Esophagus muscularis mucosa (tissue), 4 donors: ENCODE results near the gene AGBL1. TPM values are rescaled to one million over a fixed set of nuclear protein-coding genes. Genes with fewer than 3 reads are reported as not detected.

Experiments
- DNase-seq: peaks from one replicate; pipeline ENCODE4 v3.0.0-alpha.2; 2017; ENCODE audit errors: extremely low spot score
- H3K27ac ChIP-seq, 4 donors: fragments of 200-600 bp; sonication (generic); replicated peaks in 1 of 4; 1 replicate in 3 of 4; 2 replicates in 1 of 4; pipeline ENCODE4 v1.5.1; 2016 to 2019; ENCODE audit warnings: mild to moderate bottlenecking in 1 of 4
- H3K27me3 ChIP-seq, 4 donors: fragments of 200-600 bp; sonication (generic); one replicate each; pipeline versions ENCODE4 v1.5.1 to v1.6.0; 2016 to 2019
- H3K36me3 ChIP-seq, 4 donors: fragments of 200-600 bp; sonication (generic); one replicate each; pipeline ENCODE4 v1.5.1; 2016 to 2019
- H3K4me1 ChIP-seq, 4 donors: fragments of 200-600 bp; sonication (generic); one replicate each; pipeline ENCODE4 v1.5.1; 2016 to 2019
- H3K4me3 ChIP-seq, 4 donors: fragments of 200-600 bp; sonication (generic); 1 replicate in 2 of 4; 2 replicates in 2 of 4; pipeline ENCODE4 v1.5.1; 2016 to 2019; ENCODE audit warnings: mild to moderate bottlenecking in 4 of 4, moderate library complexity in 1 of 4
- H3K9me3 ChIP-seq, 4 donors: fragments of 200-600 bp; sonication (generic); 1 replicate in 3 of 4; 2 replicates in 1 of 4; pipeline ENCODE4 v1.5.1; 2016 to 2019
- EP300 ChIP-seq: sonication (generic); formaldehyde crosslinking; IDR thresholded peaks from one replicate; pipeline ENCODE4 v1.6.1; 2017; ENCODE audit warnings: antibody characterized with exemption
- POLR2A ChIP-seq: fragments of 450-650 bp; IDR thresholded peaks from one replicate; pipeline ENCODE4 v1.6.1; 2017; ENCODE audit warnings: antibody characterized with exemption, moderate library complexity, mild to moderate bottlenecking, low read depth
- POLR2AphosphoS5 ChIP-seq, 2 donors: sonication (generic); formaldehyde crosslinking; IDR thresholded peaks; one replicate each; pipeline ENCODE4 v1.6.1; 2017; ENCODE audit warnings: antibody characterized with exemption in 2 of 2
- WGBS: methylation state at CpG from one replicate; pipeline ENCODE4 v1.1.5; 2018; 5-methylcytosine and 5-hydroxymethylcytosine counted together
- intact Hi-C: fragments of 100-400 bp; cut with DNase I; formaldehyde crosslinking; loops from one replicate; pipeline ENCODE4 v1.15.1; 2023
- total RNA-seq, 4 donors: library from RNA; depleted of rRNA; stranded (reverse); fragments of >200 nt; gene quantifications; one replicate each; pipeline versions ENCODE4 v1.1.0 to v1.2.1, GENCODE V29; 2016
- TF ChIP-seq, protein P1 (sequence below), 3 experiments: fragments of 200-600 bp in 2 of 3; fragments of 450-650 bp in 1 of 3; sonication (generic) in 2 of 3; IDR thresholded peaks; one replicate each; pipeline ENCODE4 v1.5.1; 2017 to 2019; ENCODE audit warnings: antibody characterized with exemption in 3 of 3, mild to moderate bottlenecking in 2 of 3, moderate library complexity in 1 of 3

The AGBL1 gene
- total RNA-seq, 4 donors from 2014 or later, result 0.06 TPM; not detected in 3

DNA sequence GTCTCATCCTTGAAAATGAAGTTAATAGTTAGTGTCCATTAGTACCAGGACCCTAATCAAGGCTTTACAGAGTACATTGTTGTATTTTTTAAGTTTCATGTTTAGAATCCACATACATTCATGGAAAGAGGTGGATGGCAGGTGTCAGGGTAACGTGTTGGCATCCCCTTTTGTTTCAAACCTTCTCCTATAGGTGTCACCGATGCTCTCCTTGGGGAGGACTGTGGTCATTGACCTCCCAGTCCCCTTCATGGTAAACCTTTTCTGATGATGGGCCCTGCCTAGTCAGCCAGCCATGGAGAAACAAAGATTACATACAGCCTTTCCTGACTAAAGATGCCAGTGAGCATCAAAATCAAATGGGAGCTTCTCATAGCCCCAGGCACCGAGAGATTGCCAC, 574.8 kb downstream of the AGBL1 start:
- Histone ChIP-seq H3K4me3 (no peak overlapping the region), H3K9me3 (no peaks in the 10 kb centered on the region), H3K4me1 (no peaks in the 10 kb centered on the region), H3K27me3 (no peaks in the 10 kb centered on the region), H3K36me3 (no peaks in the 10 kb centered on the region), H3K27ac (no peak overlapping the region)
- WGBS, result 69% methylated on average over 3 of the region's 3 CpGs
- TF ChIP-seq EP300 (no peak), POLR2A (no peak), POLR2AphosphoS5 (IDR thresholded peaks at IDR 0.05) (no peak)
- TF ChIP-seq, protein P1, sequence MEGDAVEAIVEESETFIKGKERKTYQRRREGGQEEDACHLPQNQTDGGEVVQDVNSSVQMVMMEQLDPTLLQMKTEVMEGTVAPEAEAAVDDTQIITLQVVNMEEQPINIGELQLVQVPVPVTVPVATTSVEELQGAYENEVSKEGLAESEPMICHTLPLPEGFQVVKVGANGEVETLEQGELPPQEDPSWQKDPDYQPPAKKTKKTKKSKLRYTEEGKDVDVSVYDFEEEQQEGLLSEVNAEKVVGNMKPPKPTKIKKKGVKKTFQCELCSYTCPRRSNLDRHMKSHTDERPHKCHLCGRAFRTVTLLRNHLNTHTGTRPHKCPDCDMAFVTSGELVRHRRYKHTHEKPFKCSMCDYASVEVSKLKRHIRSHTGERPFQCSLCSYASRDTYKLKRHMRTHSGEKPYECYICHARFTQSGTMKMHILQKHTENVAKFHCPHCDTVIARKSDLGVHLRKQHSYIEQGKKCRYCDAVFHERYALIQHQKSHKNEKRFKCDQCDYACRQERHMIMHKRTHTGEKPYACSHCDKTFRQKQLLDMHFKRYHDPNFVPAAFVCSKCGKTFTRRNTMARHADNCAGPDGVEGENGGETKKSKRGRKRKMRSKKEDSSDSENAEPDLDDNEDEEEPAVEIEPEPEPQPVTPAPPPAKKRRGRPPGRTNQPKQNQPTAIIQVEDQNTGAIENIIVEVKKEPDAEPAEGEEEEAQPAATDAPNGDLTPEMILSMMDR (IDR thresholded peaks at IDR 0.05), result no peak
- intact Hi-C loops, result no loop called here
- DNase-seq, result no peak

DNA sequence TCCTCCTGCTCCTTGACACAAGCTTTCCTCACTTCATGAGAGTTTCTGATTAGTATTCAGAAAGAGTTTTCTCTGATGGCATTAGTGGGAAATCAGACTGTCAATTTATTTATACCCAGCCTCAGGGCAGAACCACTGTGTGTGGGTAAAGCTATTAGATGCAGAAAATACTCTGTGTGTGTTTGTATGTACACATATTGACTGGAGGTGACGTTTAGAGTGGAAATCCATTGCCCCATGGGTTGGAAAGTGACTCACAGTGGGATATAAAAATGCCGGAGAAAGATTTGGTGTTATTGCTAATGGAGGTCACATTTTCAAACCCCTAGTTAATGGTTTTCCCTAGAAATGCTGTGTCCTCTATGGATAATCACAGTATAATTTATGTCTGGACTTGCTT, 577.6 kb downstream of the AGBL1 start:
- Histone ChIP-seq H3K27me3 (no peaks in the 10 kb centered on the region), H3K27ac (no peak overlapping the region), H3K9me3 (no peaks in the 10 kb centered on the region), H3K4me3 (no peak overlapping the region), H3K4me1 (no peaks in the 10 kb centered on the region), H3K36me3 (no peaks in the 10 kb centered on the region)
- WGBS, result 85% methylated on average over 2 of the region's 2 CpGs
- no peak for TF ChIP-seq EP300
- TF ChIP-seq, protein P1 (IDR thresholded peaks at IDR 0.05), result no peak
- TF ChIP-seq POLR2A, result no peak
- no peak for TF ChIP-seq POLR2AphosphoS5 (IDR thresholded peaks at IDR 0.05)
- DNase-seq, result no peak
- intact Hi-C loops, result no loop called here

DNA sequence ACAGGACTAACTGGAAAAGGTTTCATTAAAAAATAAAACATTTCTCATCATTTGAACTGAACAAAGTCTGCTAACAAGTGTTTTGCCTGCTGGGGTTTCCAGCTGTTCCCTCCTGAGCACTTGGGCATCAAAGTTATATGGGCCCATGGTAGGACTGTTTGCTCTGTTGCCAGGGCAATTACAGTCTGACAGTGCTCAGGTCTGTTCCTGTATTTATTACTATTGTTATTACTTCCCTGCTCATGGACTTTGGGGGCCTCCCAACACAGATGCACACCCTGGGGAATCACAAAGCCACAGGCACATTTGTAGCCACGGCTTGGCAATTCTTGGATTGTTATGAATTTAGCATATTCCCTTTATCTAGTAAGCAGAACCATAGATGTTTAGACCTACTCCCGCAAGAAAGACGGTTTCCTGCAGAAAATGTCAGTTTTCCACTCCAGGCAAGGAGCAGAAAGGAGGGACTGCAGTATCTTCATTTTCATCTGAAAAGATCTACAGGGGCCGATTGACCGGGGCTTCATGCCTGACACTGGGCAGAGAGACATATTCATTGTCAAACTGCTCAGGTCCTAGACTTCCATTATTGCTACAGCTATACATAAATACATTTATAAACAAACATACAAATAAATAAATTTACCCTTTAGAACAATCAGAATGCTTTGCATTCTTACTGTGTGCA, 580.2 kb downstream of the AGBL1 start:
- no peaks in the 10 kb centered on the region for H3K27me3 ChIP-seq
- no peak for TF ChIP-seq EP300
- TF ChIP-seq, protein P1 (IDR thresholded peaks at IDR 0.05), result no peak
- no peak for TF ChIP-seq POLR2AphosphoS5 (IDR thresholded peaks at IDR 0.05)
- no peak for TF ChIP-seq POLR2A
- intact Hi-C loops, result no loop called here

DNA sequence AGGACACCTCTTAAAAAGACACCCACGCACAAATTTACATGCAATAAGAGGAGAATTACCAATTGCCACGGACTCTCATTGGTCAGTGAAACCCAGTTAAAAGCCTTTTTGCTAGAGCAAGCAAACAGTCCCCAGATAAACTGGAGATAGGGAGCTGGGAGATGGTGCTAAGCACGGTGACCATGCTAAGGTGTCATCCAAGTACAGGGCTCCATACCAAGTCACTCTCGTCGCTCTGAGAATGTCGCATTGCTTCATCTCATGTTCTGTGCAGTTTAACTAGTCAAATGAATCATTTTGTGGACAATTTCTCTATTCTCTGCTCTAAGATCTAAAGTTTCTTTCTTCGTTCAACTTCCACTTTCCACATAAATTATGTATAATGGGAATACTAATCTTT, 581.9 kb downstream of the AGBL1 start:
- DNase-seq, result no peak
- no peak for TF ChIP-seq POLR2AphosphoS5 (IDR thresholded peaks at IDR 0.05)
- Histone ChIP-seq H3K36me3 (no peaks in the 10 kb centered on the region), H3K9me3 (no peaks in the 10 kb centered on the region), H3K4me1 (no peaks in the 10 kb centered on the region), H3K4me3 (no peak overlapping the region), H3K27ac (no peak overlapping the region), H3K27me3 (no peaks in the 10 kb centered on the region)
- 90% methylated on average over 7 of the region's 7 CpGs for WGBS
- intact Hi-C loops, result no loop called here

More for the DNA sequence above, 580.2 kb downstream of the AGBL1 start:
- DNase-seq, result peak; percentile 45
- Histone ChIP-seq H3K9me3 (no peaks in the 10 kb centered on the region), H3K36me3 (no peaks in the 10 kb centered on the region), H3K4me1 (no peaks in the 10 kb centered on the region), H3K27ac (no peak overlapping the region), H3K4me3 (no peak overlapping the region)
- WGBS, result 87% methylated on average over 5 of the region's 5 CpGs

DNA sequence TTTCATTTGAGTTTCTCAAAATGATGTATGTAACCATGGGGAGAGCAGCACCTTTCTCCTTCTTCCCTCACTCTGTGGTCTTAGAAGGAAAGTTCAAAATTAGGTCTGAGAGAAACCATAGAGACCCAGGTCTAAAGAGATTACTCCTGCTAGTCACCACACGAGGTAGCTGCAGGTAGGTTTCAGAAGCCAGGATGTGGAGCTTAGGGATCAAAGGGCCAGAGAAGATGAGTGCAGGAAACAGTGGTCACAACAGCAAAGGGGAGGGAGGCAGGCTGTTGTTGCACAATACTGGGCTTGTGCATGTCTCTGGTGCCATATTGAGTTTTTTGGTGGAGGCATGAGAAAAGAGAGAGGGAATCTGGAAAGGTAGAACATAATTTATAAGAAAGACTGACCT, 583.6 kb downstream of the AGBL1 start:
- Histone ChIP-seq H3K27ac (no peak overlapping the region), H3K36me3 (no peaks in the 10 kb centered on the region), H3K4me3 (no peak overlapping the region), H3K4me1 (no peaks in the 10 kb centered on the region), H3K9me3 (no peaks in the 10 kb centered on the region), H3K27me3 (no peaks in the 10 kb centered on the region)
- TF ChIP-seq POLR2AphosphoS5 (IDR thresholded peaks at IDR 0.05) (no peak), POLR2A (no peak), EP300 (no peak)
- WGBS, result 47% methylated on average over 1 of the region's 1 CpG
- no peak for DNase-seq
- intact Hi-C loops, result no loop called here

DNA sequence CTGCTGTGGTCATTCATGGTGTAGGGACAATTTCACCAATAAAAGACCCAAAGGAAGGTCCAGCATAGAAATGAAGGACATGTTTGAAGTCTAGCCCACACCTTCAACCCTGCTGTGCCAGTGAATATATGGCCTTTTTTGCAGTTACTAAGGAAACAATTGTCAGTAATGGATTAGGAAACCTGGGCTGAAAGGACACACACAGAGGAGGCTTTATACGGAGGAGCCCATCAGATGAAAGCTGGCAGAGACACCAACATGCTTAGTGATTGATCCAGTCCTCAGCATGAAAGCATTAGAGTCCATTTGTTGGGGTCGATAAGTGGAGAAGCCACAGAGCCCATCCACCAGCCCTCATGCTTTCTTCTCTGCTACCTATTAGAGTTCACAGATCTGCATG, 584.3 kb downstream of the AGBL1 start:
- TF ChIP-seq, protein P1 (IDR thresholded peaks at IDR 0.05), result no peak
- no peak for TF ChIP-seq POLR2AphosphoS5 (IDR thresholded peaks at IDR 0.05)
- no peak for TF ChIP-seq POLR2A
- TF ChIP-seq EP300, result no peak
- H3K9me3 ChIP-seq, result no peaks in the 10 kb centered on the region
- no peak overlapping the region for H3K27ac ChIP-seq
- H3K4me3 ChIP-seq, result no peak overlapping the region
- H3K36me3 ChIP-seq, result no peaks in the 10 kb centered on the region
- DNase-seq, result no peak
- no peaks in the 10 kb centered on the region for H3K27me3 ChIP-seq
- intact Hi-C loops, result no loop called here
- H3K4me1 ChIP-seq, result no peaks in the 10 kb centered on the region
- WGBS, result 23% methylated on average over 2 of the region's 2 CpGs
